Left ventricle myocardium superior (tissue), 1 donor: Measurements from ENCODE around the gene UNC13B. TPM values are rescaled to one million over a fixed set of nuclear protein-coding genes. Genes with fewer than 3 reads are reported as not detected.

Experiments used
- ATAC-seq: fragments of 200-7000 bp; cut with Tn5 transposase; one replicate; pipeline ENCODE4 v1.9.1; 2020; ENCODE audit warnings: mild to moderate bottlenecking, moderate library complexity
- DNase-seq: peaks from one replicate; pipeline ENCODE4 v3.0.0-alpha.2; 2020
- intact Hi-C: fragments of 100-400 bp; cut with micrococcal nuclease; formaldehyde crosslinking; loops from one replicate; pipeline ENCODE4 v1.11.0; 2022
- total RNA-seq: library from RNA; stranded (reverse); fragmentation: NEBNext Ultra II Directional; extraction: Animal tissue kit (Norgen Biotek cat#: 25700); gene quantifications from one replicate; pipeline ENCODE4 v1.2.1, GENCODE V29; 2021
- donor health status: DM: no; HTN: yes; CAD: no; lungs with severe emphysema.

The UNC13B gene
- total RNA-seq, 1 donor from 2014 or later, result 25.5 TPM

GRCh38 chr9:35448496-35448895 lies 286.7 kb downstream of the UNC13B start:
- DNase-seq, result no peak
- intact Hi-C loops, result no loop called here
- no peak for ATAC-seq

- ATAC-seq, result no peak
- intact Hi-C loops, result no loop called here
- DNase-seq, result no peak
Measured at GRCh38 chr9:35452481-35452880, 290.7 kb downstream of the UNC13B start.

- ATAC-seq, result no peak
- DNase-seq, result no peak
- intact Hi-C loops, result no loop called here
Measured at GRCh38 chr9:35453786-35454185, 292.0 kb downstream of the UNC13B start.

Other genes starting within 250 kb of the UNC13B start
- 0.10 TPM for gene PHF24, start 203.7 kb upstream of the UNC13B start, total RNA-seq
- gene DNAJB5, start 172.3 kb upstream of the UNC13B start, total RNA-seq, result 36.2 TPM
- gene VCP, start 89.4 kb upstream of the UNC13B start, total RNA-seq, result 233 TPM
- 4.4 TPM for gene FANCG, start 82.1 kb upstream of the UNC13B start, total RNA-seq
- 9.5 TPM for gene PIGO, start 65.4 kb upstream of the UNC13B start, total RNA-seq
- 150 TPM for gene STOML2, start 58.9 kb upstream of the UNC13B start, total RNA-seq
- 15.6 TPM for gene ATOSB, start 46.1 kb upstream of the UNC13B start, total RNA-seq